AG09309 (cell line): ENCODE measurements around the gene FAM78B.
A peak's percentile ranks its signal among the peaks of the same experiment; 100 is the strongest.

ENCODE experiments used
- DNase-seq: peaks from one replicate; pipeline ENCODE4 v3.0.0-alpha.2; 2010; ENCODE audit warnings: low read depth
- H3K4me3 ChIP-seq: 2 replicates; pipeline ENCODE4 v1.5.1; 2011; ENCODE audit warnings: mild to moderate bottlenecking, low read depth, low read length, moderate library complexity; ENCODE audit not compliant: control insufficient read depth
- CTCF ChIP-seq: IDR thresholded peaks from 2 replicates; pipeline ENCODE4 v1.5.1; 2011; ENCODE audit warnings: mild to moderate bottlenecking, low read depth, low read length, inconsistent platforms; ENCODE audit not compliant: insufficient read depth, control insufficient read depth; ENCODE audit errors: missing control alignments

Gene FAM78B

GRCh38 chr1:166166329-166166697, 488 bp downstream of the FAM78B start:
- peak overlapping the region; percentile 4; the same call in 1 of the 2 replicates for H3K4me3 ChIP-seq
- DNase-seq: no peak
- TF ChIP-seq CTCF: no peak

GRCh38 chr1:166165661-166166328, 1.0 kb downstream of the FAM78B start:
- TF ChIP-seq CTCF: no peak
- peak overlapping the region; percentile 9; the same call in 1 of the 2 replicates for H3K4me3 ChIP-seq
- no peak for DNase-seq

DNA sequence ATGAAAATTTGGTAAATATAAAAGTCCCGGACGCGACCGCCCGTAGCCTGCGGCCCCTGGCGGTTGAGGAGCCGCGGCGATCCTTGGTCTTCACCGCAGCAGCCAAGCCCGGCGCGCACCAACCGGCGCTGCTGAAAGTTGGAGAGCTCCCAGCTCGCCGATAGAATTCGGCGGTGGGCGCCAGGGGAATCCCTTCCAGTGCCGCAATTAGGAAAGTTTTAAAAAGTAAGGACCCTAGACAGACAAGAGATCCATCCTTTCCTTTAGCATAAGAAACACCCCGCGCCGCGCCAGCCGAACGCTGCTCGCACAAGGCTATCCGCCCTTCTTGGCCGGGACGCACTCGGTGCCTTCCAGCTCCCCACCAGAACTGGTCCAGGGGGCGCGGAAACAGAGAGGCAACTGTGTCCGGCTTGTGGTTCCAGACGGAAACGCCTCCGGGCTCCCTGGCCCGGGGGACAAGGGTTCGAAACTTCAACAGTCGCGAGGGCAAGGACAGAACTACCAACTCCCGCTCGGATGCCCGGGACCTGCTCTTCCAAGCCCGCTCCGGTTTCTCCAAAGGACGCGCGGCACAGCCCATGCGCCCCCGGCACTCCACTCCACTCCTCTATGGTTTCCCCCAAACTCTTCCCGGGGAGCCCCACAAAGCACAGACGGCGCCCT, 1.7 kb downstream of the FAM78B start:
- peak; percentile 63 for TF ChIP-seq CTCF
- H3K4me3 ChIP-seq: peak overlapping the region; percentile 14
- DNase-seq: no peak

GRCh38 chr1:166164646-166164994, 2.2 kb downstream of the FAM78B start:
- H3K4me3 ChIP-seq: no peak overlapping the region
- no peak for TF ChIP-seq CTCF
- no peak for DNase-seq

- no peak for TF ChIP-seq CTCF
- no peak overlapping the region for H3K4me3 ChIP-seq
- DNase-seq: no peak
Observed at GRCh38 chr1:166159656-166160055, 7.1 kb downstream of the FAM78B start.

DNA sequence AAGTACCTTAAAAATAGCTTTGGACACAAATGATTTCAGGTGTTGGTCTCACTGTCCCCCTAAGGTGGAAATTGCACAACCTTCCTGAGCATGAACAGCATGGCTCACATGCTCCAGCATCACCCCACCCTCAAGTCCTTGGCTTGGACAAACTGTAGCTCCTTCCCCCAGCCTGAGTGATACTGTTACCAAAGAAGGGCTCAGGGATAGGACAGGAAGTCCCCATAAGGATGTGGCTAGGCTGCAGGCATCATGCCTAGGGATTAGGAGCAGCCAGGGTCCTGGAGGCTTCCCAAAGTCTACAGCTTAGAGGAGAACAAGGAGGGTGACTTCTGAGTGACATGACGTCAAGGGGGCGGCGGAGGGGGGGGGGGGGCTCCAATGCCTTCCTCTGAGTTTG, 10.1 kb downstream of the FAM78B start:
- no peak for TF ChIP-seq CTCF
- DNase-seq: no peak
- H3K4me3 ChIP-seq: no peak overlapping the region
